Neural progenitor cell (in vitro differentiated cells): ENCODE measurements around the gene UBE2V1. TPM values are rescaled to one million over a fixed set of nuclear protein-coding genes. Genes with fewer than 3 reads are reported as not detected.

ENCODE experiments used
- DNase-seq: peaks from one replicate; pipeline ENCODE4 v3.0.0-alpha.2; 2016; ENCODE audit warnings: low spot score
- H2AFZ ChIP-seq: fragments of 200-600 bp; sonication (generic); replicated peaks from 2 replicates; pipeline ENCODE4 v1.6.1; 2016; ENCODE audit warnings: antibody characterized with exemption
- H3F3A ChIP-seq: fragments of 200-600 bp; sonication (generic); 2 replicates; pipeline ENCODE4 v1.6.1; 2016; ENCODE audit warnings: antibody characterized with exemption, low read depth
- H3K27ac ChIP-seq: fragments of 200-600 bp; sonication (generic); 2 replicates; pipeline ENCODE4 v1.5.1; 2016; ENCODE audit warnings: mild to moderate bottlenecking
- H3K27me3 ChIP-seq: fragments of 200-600 bp; sonication (generic); 2 replicates; pipeline ENCODE4 v1.6.1; 2016; ENCODE audit warnings: mild to moderate bottlenecking, moderate library complexity
- H3K36me3 ChIP-seq: fragments of 200-600 bp; sonication (generic); 2 replicates; pipeline ENCODE4 v1.5.1; 2016
- H3K4me1 ChIP-seq: fragments of 200-600 bp; sonication (generic); 2 replicates; pipeline ENCODE4 v1.6.1; 2016; ENCODE audit warnings: mixed run types
- H3K4me2 ChIP-seq: fragments of 200-600 bp; sonication (generic); 2 replicates; pipeline ENCODE4 v1.6.1; 2016
- H3K4me3 ChIP-seq: fragments of 200-600 bp; sonication (generic); 2 replicates; pipeline ENCODE4 v1.5.1; 2016
- H3K79me2 ChIP-seq: fragments of 200-600 bp; sonication (generic); 2 replicates; pipeline ENCODE4 v1.6.1; 2016; ENCODE audit warnings: low read depth
- H3K9ac ChIP-seq: fragments of 200-600 bp; sonication (generic); 2 replicates; pipeline ENCODE4 v1.6.1; 2016
- H3K9me3 ChIP-seq: fragments of 200-600 bp; sonication (generic); 2 replicates; pipeline ENCODE4 v1.5.1; 2016; ENCODE audit warnings: low read depth
- H4K20me1 ChIP-seq: fragments of 200-600 bp; sonication (generic); 2 replicates; pipeline ENCODE4 v1.6.1; 2016; ENCODE audit warnings: low read depth
- H3K27ac Mint-ChIP-seq: 3 replicates; pipeline ENCODE4 v1.8.0; 2021; ENCODE audit warnings: mixed read lengths
- H3K27me3 Mint-ChIP-seq: 2 replicates; pipeline ENCODE4 v1.8.0; 2022; ENCODE audit warnings: low read depth, mild to moderate bottlenecking, inconsistent platforms, moderate library complexity, mixed read lengths; ENCODE audit not compliant: insufficient read depth
- H3K36me3 Mint-ChIP-seq: 3 replicates; pipeline ENCODE4 v1.8.0; 2021; ENCODE audit warnings: mixed read lengths
- H3K4me1 Mint-ChIP-seq: 3 replicates; pipeline ENCODE4 v1.8.0; 2021; ENCODE audit warnings: mixed read lengths
- H3K4me3 Mint-ChIP-seq: 3 replicates; pipeline ENCODE4 v1.8.0; 2021; ENCODE audit warnings: mild to moderate bottlenecking, moderate library complexity, mixed read lengths
- H3K9me3 Mint-ChIP-seq: 3 replicates; pipeline ENCODE4 v1.8.0; 2020; ENCODE audit warnings: mixed read lengths
- CTCF ChIP-seq: fragments of 200-600 bp; sonication (generic); IDR thresholded peaks from 2 replicates; pipeline ENCODE4 v1.5.1; 2017; ENCODE audit warnings: antibody characterized with exemption, mild to moderate bottlenecking
- EZH2 ChIP-seq: fragments of 200-600 bp; sonication (generic); IDR thresholded peaks from 2 replicates; pipeline ENCODE4 v1.6.1; 2017; ENCODE audit warnings: antibody characterized with exemption, mild to moderate bottlenecking, moderate library complexity
- EZH2phosphoT487 ChIP-seq: fragments of 200-600 bp; sonication (generic); IDR thresholded peaks from 2 replicates; pipeline ENCODE4 v1.6.1; 2017; ENCODE audit warnings: antibody characterized with exemption
- total RNA-seq: library from RNA; depleted of rRNA; stranded (reverse); fragments of >200 nt; gene quantifications from 2 replicates; pipeline ENCODE4 v1.2.3, GENCODE V29; 2015; ENCODE audit warnings: low replicate concordance

UBE2V1 gene
- total RNA-seq, 1 donor from 2014 or later = 143 TPM

- Histone ChIP-seq H3F3A (no peaks in the 10 kb centered on the region), H3K36me3 (no peaks in the 10 kb centered on the region), H4K20me1 (peaks cover 46% of the 10 kb centered on the region), H3K4me3 (no peak overlapping the region), H3K4me2 (no peak overlapping the region), H3K9me3 (no peaks in the 10 kb centered on the region), H3K27ac (no peak overlapping the region), H3K4me1 (peaks cover 11% of the 10 kb centered on the region), H3K27me3 (no peaks in the 10 kb centered on the region), H3K79me2 (peaks cover 35% of the 10 kb centered on the region), H3K9ac (no peak overlapping the region), H2AFZ (no peak overlapping the region)
- H3K27me3 Mint-ChIP-seq = peaks cover 7% of the 10 kb centered on the region
- DNase-seq = no peak
- H3K36me3 Mint-ChIP-seq = peaks cover 20% of the 10 kb centered on the region
- H3K4me1 Mint-ChIP-seq = peaks cover 23% of the 10 kb centered on the region
- no peaks in the 10 kb centered on the region for H3K9me3 Mint-ChIP-seq
- no peak overlapping the region for H3K4me3 Mint-ChIP-seq
- H3K27ac Mint-ChIP-seq = no peak overlapping the region
- TF ChIP-seq EZH2 (no peak), EZH2phosphoT487 (no peak), CTCF (no peak)
Measured at GRCh38 chr20:50145566-50145965, 32.6 kb upstream of the UBE2V1 start.

- H3K36me3 ChIP-seq = no peaks in the 10 kb centered on the region
- Mint-ChIP-seq H3K4me3 (no peak overlapping the region), H3K27me3 (peaks cover 7% of the 10 kb centered on the region), H3K36me3 (peaks cover 29% of the 10 kb centered on the region), H3K9me3 (no peaks in the 10 kb centered on the region), H3K4me1 (peaks cover 26% of the 10 kb centered on the region), H3K27ac (no peak overlapping the region)
- H3K4me3 ChIP-seq = no peak overlapping the region
- no peak overlapping the region for H3K4me2 ChIP-seq
- no peaks in the 10 kb centered on the region for H3K27me3 ChIP-seq
- DNase-seq = no peak
- H3K9me3 ChIP-seq = no peaks in the 10 kb centered on the region
- no peak overlapping the region for H2AFZ ChIP-seq
- TF ChIP-seq EZH2 = no peak
- H3F3A ChIP-seq = no peaks in the 10 kb centered on the region
- no peak overlapping the region for H3K9ac ChIP-seq
- peaks cover 11% of the 10 kb centered on the region for H3K4me1 ChIP-seq
- peaks cover 35% of the 10 kb centered on the region for H3K79me2 ChIP-seq
- H4K20me1 ChIP-seq = peaks cover 48% of the 10 kb centered on the region
- no peak overlapping the region for H3K27ac ChIP-seq
Measured at GRCh38 chr20:50144362-50144761, 31.4 kb upstream of the UBE2V1 start.

- H3K36me3 Mint-ChIP-seq = peaks cover 27% of the 10 kb centered on the region
- H3K79me2 ChIP-seq = peaks cover 25% of the 10 kb centered on the region
- H3F3A ChIP-seq = no peaks in the 10 kb centered on the region
- no peak overlapping the region for H3K27ac ChIP-seq
- TF ChIP-seq EZH2phosphoT487 (no peak), CTCF (no peak), EZH2 (no peak)
- peaks cover 51% of the 10 kb centered on the region for H4K20me1 ChIP-seq
- peaks cover 28% of the 10 kb centered on the region for H3K4me1 Mint-ChIP-seq
- no peaks in the 10 kb centered on the region for H3K9me3 Mint-ChIP-seq
- peaks cover 11% of the 10 kb centered on the region for H3K27me3 Mint-ChIP-seq
- no peak overlapping the region for H3K4me3 Mint-ChIP-seq
- no peak overlapping the region for H3K27ac Mint-ChIP-seq
- no peak for DNase-seq
- no peaks in the 10 kb centered on the region for H3K27me3 ChIP-seq
- H3K4me2 ChIP-seq = no peak overlapping the region
- H3K36me3 ChIP-seq = no peaks in the 10 kb centered on the region
- H3K9ac ChIP-seq = no peak overlapping the region
- no peak overlapping the region for H2AFZ ChIP-seq
- no peak overlapping the region for H3K4me3 ChIP-seq
- H3K9me3 ChIP-seq = no peaks in the 10 kb centered on the region
- H3K4me1 ChIP-seq = peaks cover 11% of the 10 kb centered on the region
Measured at GRCh38 chr20:50142812-50143211, 29.9 kb upstream of the UBE2V1 start.

GRCh38 chr20:50141811-50142561 is 29.0 kb upstream of the UBE2V1 start:
- Mint-ChIP-seq H3K27ac (no peak overlapping the region), H3K4me1 (peaks cover 20% of the 10 kb centered on the region), H3K27me3 (peaks cover 12% of the 10 kb centered on the region), H3K4me3 (no peak overlapping the region), H3K9me3 (no peaks in the 10 kb centered on the region), H3K36me3 (peaks cover 29% of the 10 kb centered on the region)
- Histone ChIP-seq H3K9me3 (no peaks in the 10 kb centered on the region), H3K4me2 (no peak overlapping the region), H3K36me3 (no peaks in the 10 kb centered on the region), H3K9ac (no peak overlapping the region), H4K20me1 (peaks cover 50% of the 10 kb centered on the region), H3F3A (no peaks in the 10 kb centered on the region), H3K27ac (no peak overlapping the region), H2AFZ (no peak overlapping the region), H3K4me1 (peaks cover 4% of the 10 kb centered on the region), H3K27me3 (no peaks in the 10 kb centered on the region), H3K79me2 (peaks cover 19% of the 10 kb centered on the region), H3K4me3 (no peak overlapping the region)
- no peak for DNase-seq
- TF ChIP-seq EZH2phosphoT487 (no peak), EZH2 (no peak)
